Measurements from ENCODE around the gene GLYATL3. TPM values are rescaled to one million over a fixed set of nuclear protein-coding genes. Genes with fewer than 3 reads are reported as not detected.

The GLYATL3 gene
- total RNA-seq, 1 donor from 2014 or later = not detected

DNA sequence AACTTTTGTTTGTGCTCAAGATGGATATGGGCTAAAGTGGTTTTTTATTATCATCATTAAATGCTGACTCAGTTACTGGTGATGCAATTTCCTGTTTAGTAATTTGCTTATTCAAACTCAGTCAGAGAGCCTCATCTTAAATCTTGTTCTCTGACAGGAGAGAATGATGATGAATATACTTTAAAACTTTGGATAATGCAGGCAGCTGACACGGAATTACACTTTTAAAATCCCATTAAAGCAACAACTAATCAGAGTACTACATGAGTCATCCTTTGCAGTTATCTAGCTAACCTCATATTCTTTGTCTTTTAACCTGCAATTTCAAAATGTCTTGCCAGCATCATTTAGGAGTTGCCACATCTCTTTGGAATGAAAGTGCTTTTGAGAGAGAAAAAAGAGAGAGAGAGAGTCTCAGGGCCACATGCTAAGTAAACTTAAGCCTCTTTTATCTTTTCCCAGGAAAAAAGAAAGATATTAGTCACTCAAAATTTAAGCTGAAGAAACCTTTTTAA, 41.5 kb downstream of the GLYATL3 start:
- no peak for ATAC-seq
- Histone ChIP-seq H3K4me3 (no peak overlapping the region), H3K4me1 (no peaks in the 10 kb centered on the region), H3K9me3 (no peaks in the 10 kb centered on the region), H3K36me3 (no peaks in the 10 kb centered on the region), H3K27me3 (ENCODE audit: low read depth) (no peaks in the 10 kb centered on the region), H3K27ac (no peak overlapping the region)
- intact Hi-C loops (cut with DNase I) = no loop called here
- DNase-seq = no peak
- TF ChIP-seq, protein P1, sequence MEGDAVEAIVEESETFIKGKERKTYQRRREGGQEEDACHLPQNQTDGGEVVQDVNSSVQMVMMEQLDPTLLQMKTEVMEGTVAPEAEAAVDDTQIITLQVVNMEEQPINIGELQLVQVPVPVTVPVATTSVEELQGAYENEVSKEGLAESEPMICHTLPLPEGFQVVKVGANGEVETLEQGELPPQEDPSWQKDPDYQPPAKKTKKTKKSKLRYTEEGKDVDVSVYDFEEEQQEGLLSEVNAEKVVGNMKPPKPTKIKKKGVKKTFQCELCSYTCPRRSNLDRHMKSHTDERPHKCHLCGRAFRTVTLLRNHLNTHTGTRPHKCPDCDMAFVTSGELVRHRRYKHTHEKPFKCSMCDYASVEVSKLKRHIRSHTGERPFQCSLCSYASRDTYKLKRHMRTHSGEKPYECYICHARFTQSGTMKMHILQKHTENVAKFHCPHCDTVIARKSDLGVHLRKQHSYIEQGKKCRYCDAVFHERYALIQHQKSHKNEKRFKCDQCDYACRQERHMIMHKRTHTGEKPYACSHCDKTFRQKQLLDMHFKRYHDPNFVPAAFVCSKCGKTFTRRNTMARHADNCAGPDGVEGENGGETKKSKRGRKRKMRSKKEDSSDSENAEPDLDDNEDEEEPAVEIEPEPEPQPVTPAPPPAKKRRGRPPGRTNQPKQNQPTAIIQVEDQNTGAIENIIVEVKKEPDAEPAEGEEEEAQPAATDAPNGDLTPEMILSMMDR (IDR thresholded peaks at IDR 0.05) = no peak

DNA sequence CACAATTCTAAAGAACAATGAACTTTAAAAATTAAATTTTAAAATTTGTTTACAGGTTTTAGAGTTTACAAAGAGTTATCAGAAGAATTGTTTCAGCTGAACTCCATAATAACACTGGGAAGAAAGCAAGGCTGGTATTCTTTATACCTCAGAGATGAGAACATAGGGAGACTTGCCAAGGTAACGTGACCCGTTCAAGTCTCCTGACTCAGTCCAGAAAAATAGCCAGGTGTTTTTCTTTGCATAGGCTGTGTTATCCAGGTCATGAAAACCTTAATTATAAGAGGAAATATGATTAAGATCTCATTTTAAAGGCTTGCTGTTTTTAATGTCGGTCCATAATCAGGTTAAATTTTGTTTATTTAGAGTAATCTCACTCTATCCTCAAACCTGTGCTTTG, 42.2 kb downstream of the GLYATL3 start:
- Histone ChIP-seq H3K36me3 (no peaks in the 10 kb centered on the region), H3K27ac (no peak overlapping the region), H3K4me1 (no peaks in the 10 kb centered on the region), H3K4me3 (no peak overlapping the region), H3K9me3 (no peaks in the 10 kb centered on the region), H3K27me3 (ENCODE audit: low read depth) (no peaks in the 10 kb centered on the region)
- intact Hi-C loops (cut with DNase I) = no loop called here
- TF ChIP-seq, protein P1 (IDR thresholded peaks at IDR 0.05) = no peak
- ATAC-seq = no peak
- no peak for DNase-seq

DNA sequence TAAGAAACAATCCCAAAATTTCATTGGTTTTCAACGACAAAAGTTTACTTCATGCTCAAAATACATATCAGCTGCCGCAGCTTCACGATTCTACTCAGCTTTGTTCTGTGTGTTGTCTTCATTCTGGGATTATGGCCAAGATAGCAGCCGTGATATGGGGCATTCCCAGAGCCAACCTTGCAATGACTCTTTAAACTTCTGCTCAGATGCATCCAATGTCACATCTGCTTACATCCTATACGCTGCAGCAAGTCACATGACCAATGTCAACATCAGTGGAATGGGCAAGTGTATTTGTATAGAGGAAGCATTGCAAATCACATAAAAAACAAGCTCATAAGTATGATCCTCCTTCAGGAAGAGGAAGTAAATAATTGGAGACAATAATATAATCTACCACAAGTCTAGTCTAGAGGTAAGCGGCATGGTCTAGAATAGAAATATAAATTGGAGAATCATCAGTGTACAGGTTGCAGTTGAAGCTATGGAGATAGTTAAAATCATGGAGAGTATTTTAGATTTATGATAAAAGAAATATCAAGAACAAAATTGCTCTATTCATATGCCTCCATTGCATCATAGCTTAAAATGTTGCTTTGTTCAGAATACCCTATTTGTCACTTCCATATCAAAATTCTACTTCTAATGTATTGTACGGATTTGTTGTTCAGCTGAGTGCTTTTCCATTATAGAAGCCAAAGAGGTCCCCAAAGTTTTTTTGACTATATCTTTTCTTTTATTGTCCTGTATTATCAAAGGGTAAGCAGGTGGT, 43.5 kb downstream of the GLYATL3 start:
- H3K4me3 ChIP-seq = no peak overlapping the region
- ATAC-seq = no peak
- H3K27me3 ChIP-seq (ENCODE audit: low read depth) = no peaks in the 10 kb centered on the region
- TF ChIP-seq, protein P1 (IDR thresholded peaks at IDR 0.05) = no peak
- no peak overlapping the region for H3K27ac ChIP-seq
- H3K36me3 ChIP-seq = no peaks in the 10 kb centered on the region
- intact Hi-C loops (cut with DNase I) = no loop called here
- H3K9me3 ChIP-seq = no peaks in the 10 kb centered on the region
- no peak for DNase-seq
- no peaks in the 10 kb centered on the region for H3K4me1 ChIP-seq

DNA sequence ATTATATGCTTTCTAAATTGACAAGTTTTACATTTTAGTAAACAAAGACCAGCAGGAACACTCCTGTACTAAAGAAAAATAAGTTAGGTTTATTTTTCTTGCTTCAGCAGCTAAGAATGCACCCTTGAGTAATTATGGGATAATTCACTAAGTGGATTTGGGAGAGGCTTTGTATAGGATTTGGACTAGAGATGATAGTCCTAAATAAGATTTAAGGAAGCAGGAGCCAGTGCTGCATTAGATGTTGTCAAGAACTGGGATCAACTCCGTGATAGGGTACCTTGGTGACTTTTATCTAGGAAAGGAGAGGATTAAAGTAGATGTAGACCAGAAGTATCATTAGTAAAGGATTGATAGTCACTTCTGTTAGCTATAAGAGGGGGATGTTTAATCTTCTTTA, 46.6 kb downstream of the GLYATL3 start:
- H3K27me3 ChIP-seq (ENCODE audit: low read depth) = peaks cover 11% of the 10 kb centered on the region
- H3K9me3 ChIP-seq = no peaks in the 10 kb centered on the region
- no peak for DNase-seq
- no peak for ATAC-seq
- H3K4me3 ChIP-seq = no peak overlapping the region
- intact Hi-C loops (cut with DNase I) = no loop called here
- peaks cover 11% of the 10 kb centered on the region for H3K4me1 ChIP-seq
- no peak overlapping the region for H3K27ac ChIP-seq
- no peaks in the 10 kb centered on the region for H3K36me3 ChIP-seq
- TF ChIP-seq, protein P1 (IDR thresholded peaks at IDR 0.05) = no peak

DNA sequence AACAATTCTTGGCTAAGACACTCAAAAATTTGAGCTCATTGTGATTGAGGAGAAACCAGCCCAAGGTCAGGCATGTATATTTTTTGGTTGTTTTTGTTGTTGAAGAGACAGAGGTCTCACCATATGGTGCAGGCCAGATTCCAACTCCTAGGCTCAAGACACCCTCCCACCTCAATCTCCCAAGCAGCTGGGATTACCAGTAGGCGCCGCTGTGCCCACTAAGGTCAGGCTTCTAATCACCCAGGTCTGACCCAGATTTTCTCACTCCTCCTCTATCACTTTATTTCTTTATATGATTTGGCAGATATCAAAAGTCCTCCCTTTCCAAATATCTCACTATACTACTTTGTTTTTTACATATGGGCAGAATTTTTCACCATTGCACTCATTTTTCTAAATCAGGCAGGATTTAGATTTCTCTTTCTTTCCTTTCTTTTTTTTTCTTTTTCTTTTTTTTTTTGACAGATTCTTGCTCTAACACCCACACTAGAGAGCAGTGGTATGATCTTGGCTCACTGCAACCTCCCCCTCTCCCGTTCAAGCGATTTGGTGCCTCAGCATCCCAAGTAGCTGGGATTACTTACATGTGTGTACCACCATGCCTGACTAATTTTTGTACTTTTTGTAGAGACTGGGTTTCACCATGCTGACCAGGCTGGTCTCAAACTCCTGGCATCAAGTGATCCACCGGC, 49.0 kb downstream of the GLYATL3 start:
- ATAC-seq (no peak), DNase-seq (no peak)
- Histone ChIP-seq H3K9me3 (no peaks in the 10 kb centered on the region), H3K4me3 (no peak overlapping the region), H3K4me1 (peaks cover 20% of the 10 kb centered on the region), H3K27me3 (ENCODE audit: low read depth) (peaks cover 15% of the 10 kb centered on the region), H3K27ac (no peak overlapping the region), H3K36me3 (no peaks in the 10 kb centered on the region)
- TF ChIP-seq, protein P1 (IDR thresholded peaks at IDR 0.05) = no peak
- intact Hi-C loops (cut with DNase I) = no loop called here

All from lower lobe of right lung (tissue), 2 donors.